Measurements from ENCODE around the gene PRPF8. TPM values are rescaled to one million over a fixed set of nuclear protein-coding genes. Genes with fewer than 3 reads are reported as not detected.
"Not testable (repeated sequence)": the region's sequence is repeated elsewhere in the genome, so short reads cannot be mapped to it uniquely, and the experiment has no call there.

Gene PRPF8
- total RNA-seq, 3 donors from 2014 or later: 173 to 183 (median 176) TPM

- no peaks in the 10 kb centered on the region for H3K36me3 ChIP-seq
- no peaks in the 10 kb centered on the region for H3K9me3 ChIP-seq
- H3K27ac ChIP-seq: no peak overlapping the region
- H3K4me3 ChIP-seq: no peak overlapping the region
- H3K27me3 ChIP-seq: no peaks in the 10 kb centered on the region
- no peaks in the 10 kb centered on the region for H3K4me1 ChIP-seq
- TF ChIP-seq CTCF (IDR thresholded peaks at IDR 0.05) (no peak), POLR2A (IDR thresholded peaks at IDR 0.05) (no peak), POLR2AphosphoS5 (IDR thresholded peaks at IDR 0.05) (no peak)
- DNase-seq (ENCODE audit: low spot score in 2 of 2): no peak
- intact Hi-C loops (cut with DNase I; ENCODE audit: low total_unique reads): no loop called here
Observed at GRCh38 chr17:1697681-1698080, 13.0 kb upstream of the PRPF8 start.

- no peaks in the 10 kb centered on the region for H3K4me1 ChIP-seq
- TF ChIP-seq POLR2AphosphoS5 (IDR thresholded peaks at IDR 0.05): no peak
- TF ChIP-seq POLR2A (IDR thresholded peaks at IDR 0.05): no peak
- TF ChIP-seq CTCF (IDR thresholded peaks at IDR 0.05): no peak
- H3K27me3 ChIP-seq: no peaks in the 10 kb centered on the region
- H3K27ac ChIP-seq: no peak overlapping the region
- H3K36me3 ChIP-seq: no peaks in the 10 kb centered on the region
- intact Hi-C loops (cut with DNase I; ENCODE audit: low total_unique reads): no loop called here
- DNase-seq (ENCODE audit: low spot score in 2 of 2): no peak
- H3K9me3 ChIP-seq: no peaks in the 10 kb centered on the region
- no peak overlapping the region for H3K4me3 ChIP-seq
Observed at GRCh38 chr17:1695365-1695764, 10.7 kb upstream of the PRPF8 start.

- Histone ChIP-seq H3K27me3 (no peaks in the 10 kb centered on the region), H3K36me3 (no peaks in the 10 kb centered on the region), H3K9me3 (no peaks in the 10 kb centered on the region), H3K4me3 (no peak overlapping the region), H3K4me1 (no peaks in the 10 kb centered on the region), H3K27ac (no peak overlapping the region)
- TF ChIP-seq CTCF (IDR thresholded peaks at IDR 0.05) (no peak), POLR2AphosphoS5 (IDR thresholded peaks at IDR 0.05) (no peak), POLR2A (IDR thresholded peaks at IDR 0.05) (no peak)
- DNase-seq (ENCODE audit: low spot score in 2 of 2): no peak
- intact Hi-C loops (cut with DNase I; ENCODE audit: low total_unique reads): no loop called here
Observed at GRCh38 chr17:1693339-1693738, 8.7 kb upstream of the PRPF8 start.

- no peak for TF ChIP-seq POLR2A (IDR thresholded peaks at IDR 0.05)
- TF ChIP-seq CTCF (IDR thresholded peaks at IDR 0.05): no peak
- TF ChIP-seq POLR2AphosphoS5 (IDR thresholded peaks at IDR 0.05): no peak
- H3K9me3 ChIP-seq: no peaks in the 10 kb centered on the region
- intact Hi-C loops (cut with DNase I; ENCODE audit: low total_unique reads): no loop called here
- no peaks in the 10 kb centered on the region for H3K36me3 ChIP-seq
- no peak overlapping the region for H3K27ac ChIP-seq
- no peaks in the 10 kb centered on the region for H3K4me1 ChIP-seq
- H3K27me3 ChIP-seq: no peaks in the 10 kb centered on the region
- DNase-seq (ENCODE audit: low spot score in 2 of 2): no peak
- H3K4me3 ChIP-seq: no peak overlapping the region
Observed at GRCh38 chr17:1690544-1691221, 6.0 kb upstream of the PRPF8 start.

GRCh38 chr17:1688405-1688804 is 3.7 kb upstream of the PRPF8 start:
- intact Hi-C loops (cut with DNase I; ENCODE audit: low total_unique reads): loop anchor here (10.0 kb wide), 1 partner anchor 664 kb away; no protein-coding TSS in a partner anchor
- not testable (repeated sequence) for H3K9me3 ChIP-seq; H3K4me3 ChIP-seq; H3K27ac ChIP-seq; H3K4me1 ChIP-seq; H3K27me3 ChIP-seq; H3K36me3 ChIP-seq; DNase-seq (ENCODE audit: low spot score in 2 of 2)
